GM11168 (cell line): ENCODE measurements around the gene TCEAL3.
"Not testable (repeated sequence)": the region's sequence is repeated elsewhere in the genome, so short reads cannot be mapped to it uniquely, and the experiment has no call there.

ENCODE experiments used
- in situ Hi-C: fragments of 300-500 bp; cut with MboI; formaldehyde crosslinking; loops from one replicate; pipeline ENCODE4 v1.12.0; 2022; ENCODE audit warnings: low sequenced_read_pairs; ENCODE audit not compliant: unreplicated experiment

TCEAL3 gene, protein sequence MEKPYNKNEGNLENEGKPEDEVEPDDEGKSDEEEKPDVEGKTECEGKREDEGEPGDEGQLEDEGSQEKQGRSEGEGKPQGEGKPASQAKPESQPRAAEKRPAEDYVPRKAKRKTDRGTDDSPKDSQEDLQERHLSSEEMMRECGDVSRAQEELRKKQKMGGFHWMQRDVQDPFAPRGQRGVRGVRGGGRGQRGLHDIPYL

DNA sequence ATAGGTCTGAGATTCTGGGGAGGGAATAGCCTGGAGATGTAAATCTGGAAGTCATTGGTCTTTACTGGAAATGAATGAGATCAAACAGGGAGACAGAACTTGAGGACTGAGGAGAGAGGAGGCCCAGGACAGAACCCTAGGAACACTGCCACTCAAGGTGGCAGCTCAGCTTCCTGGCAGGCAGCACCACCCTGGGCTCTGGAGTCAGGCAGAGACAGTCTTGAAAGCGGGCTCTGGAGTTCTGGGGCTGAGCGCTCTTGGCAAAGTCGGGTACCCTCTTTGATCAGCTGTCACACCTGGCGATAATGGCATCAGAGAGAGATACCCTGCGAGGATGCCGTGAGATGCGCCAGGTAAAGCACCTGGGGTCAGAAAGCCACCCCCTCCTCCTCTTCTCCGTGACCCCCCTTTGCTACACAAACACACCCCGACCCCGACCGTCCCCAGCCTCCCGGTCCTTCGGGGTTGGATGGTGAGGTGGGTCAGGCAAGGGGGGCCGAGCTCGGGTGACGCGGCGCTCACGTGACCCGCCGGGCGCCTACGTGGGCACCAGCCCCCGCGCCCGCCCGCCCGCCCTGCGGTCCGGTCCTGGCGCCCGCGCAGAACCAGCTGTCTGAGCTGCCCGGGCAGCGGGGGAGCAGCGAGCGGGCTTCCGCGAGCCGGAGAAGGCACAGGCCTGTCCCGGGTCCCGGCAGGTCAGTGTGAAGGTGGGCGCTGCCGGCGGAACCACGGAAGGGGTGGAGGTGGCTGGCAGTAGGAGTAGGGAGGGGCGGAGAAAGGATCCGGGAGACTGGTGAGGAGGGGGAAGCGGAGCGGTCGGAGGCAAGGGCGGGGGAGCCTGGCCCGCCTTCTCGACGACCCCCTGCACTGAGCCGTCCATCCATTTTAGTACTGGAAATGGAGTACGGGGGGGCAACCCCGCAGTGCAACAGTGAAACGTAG is at the start of gene TCEAL3:
TCEAL3 (plus strand) TSS at position 600 of the 942 bp plus-strand sequence. CDS start 1,102 bp downstream, outside the sequence.
- in situ Hi-C loops, result no loop called here

DNA sequence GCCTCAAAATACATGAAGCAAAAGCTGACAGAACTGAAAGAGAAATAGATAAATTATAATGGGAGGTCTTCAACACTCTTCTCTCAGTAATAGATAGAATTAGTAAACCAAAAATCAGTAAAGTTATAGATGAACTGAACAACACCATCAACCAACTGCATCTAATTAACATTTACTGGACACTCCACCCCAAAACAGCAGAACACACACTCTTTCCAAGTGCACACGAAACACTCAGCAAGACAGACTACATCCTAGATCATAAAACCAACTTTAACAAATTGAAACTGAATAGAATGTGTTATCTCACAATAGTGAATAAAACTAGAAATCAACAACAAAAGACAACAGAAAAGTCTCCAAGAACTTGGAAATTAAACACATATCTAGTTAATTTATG is 47.5 kb upstream of the TCEAL3 start:
- in situ Hi-C loops, result no loop called here

DNA sequence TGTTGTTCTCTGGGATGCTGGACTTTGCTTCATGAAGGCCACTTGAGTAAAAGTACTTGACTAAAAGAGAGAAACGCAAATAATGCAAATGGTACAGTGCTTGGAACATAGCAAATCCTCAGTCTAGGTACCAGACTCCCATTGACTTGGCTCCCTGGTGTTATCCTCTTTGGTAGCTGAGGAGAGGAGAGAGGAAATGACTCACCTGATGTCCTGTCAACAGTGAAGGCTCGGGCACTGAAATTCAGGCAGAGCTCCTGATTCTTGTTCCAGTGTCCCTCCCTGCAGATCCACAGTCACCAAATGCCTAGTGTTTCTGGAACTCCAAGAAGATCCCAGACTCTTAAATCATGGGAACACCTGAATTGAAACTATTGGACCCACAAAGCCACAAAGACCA is 45.0 kb upstream of the TCEAL3 start:
- in situ Hi-C loops, result no loop called here

DNA sequence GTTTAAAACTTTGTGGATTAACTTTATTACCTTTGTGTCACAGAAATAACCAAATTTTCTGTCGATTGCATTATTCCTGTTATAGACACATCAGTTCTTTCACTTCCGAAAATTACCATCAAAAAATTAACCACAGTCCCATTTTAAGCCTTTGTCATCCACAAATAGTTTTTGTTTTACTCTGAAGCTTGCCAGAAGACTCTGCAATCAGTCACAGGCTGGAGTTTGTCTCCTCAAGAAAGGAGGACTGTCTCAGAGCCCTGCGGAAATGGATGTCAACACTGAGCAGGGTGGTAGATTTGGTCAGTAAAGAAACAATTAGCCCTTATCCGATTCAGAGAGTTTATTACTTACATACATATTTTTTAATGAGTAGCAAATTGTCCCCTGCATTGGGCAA is 42.6 kb upstream of the TCEAL3 start:
- in situ Hi-C loops, result no loop called here

DNA sequence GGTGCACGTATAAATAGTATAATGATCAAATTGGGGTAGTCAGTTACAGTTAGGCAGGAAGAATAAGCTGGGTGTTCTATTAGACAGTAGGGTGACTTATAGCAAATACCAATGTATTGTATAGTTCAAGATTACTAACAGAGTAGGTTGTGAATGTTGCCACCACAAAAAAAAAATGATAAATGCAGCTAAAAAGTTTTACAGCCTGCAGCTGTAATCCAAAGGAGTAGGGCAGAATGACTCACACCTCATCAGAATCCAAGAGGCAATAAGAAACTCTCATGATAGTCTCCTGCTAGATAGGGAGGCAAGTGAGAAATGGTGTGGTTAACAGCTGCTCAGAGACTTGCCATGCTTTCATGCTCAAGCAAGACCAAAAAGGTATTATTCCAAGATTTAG is 42.0 kb upstream of the TCEAL3 start:
- in situ Hi-C loops, result no loop called here

DNA sequence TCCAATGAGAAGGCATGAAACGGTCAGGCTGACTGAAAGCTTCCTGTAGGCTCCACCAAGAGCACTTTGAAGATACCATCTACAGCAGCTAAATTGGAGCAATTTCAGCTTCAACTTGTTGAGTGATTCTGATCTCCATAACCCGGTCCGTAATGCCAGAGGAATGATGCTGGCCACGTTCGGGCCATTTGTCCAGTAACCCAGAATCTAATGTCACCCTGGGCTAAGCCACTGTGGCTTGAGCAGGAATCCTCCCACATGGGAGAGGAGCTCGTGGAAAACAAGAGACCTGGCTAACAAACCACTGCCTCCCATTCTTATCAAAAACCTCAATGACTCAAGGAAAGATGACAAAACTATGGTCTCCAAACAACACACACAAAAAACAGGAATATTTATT is 36.6 kb upstream of the TCEAL3 start:
- in situ Hi-C loops, result no loop called here

DNA sequence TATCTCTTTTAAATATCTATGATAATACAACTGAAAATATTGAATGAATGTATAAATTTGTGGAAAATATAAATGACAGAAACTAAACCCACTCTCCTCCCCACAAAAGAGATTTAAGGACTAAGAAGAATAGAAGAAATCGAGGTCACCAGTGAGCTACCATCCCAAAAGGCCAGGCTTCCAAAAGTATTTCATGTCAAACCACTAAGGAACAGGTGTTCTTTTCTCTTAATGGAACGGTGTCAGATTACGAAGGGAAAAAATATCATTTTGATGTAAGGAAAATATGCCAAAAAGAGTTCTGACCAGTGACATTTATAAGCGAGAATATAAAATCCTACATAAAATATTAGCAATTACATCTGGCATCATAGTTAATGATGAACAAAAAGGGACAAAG is 36.0 kb upstream of the TCEAL3 start:
- in situ Hi-C loops, result no loop called here

DNA sequence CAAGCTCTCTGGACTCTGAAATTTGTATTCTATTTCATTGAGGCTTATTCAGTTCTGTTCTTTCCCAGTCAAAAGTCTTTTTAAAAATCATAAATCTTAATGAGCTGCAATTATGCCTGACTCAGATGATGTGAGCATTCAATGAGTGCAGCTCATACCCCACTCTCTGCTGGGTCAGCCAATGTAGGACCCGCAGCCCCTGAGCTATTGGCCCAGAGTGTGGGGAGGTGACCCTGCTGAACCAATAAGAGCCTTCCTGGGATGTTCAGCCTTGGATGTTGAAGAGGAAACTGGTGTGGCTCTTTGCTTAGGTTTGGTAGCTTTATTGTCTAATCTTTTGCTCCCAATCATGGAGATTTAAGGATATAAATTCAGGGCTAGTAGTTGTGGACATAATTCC is 34.6 kb upstream of the TCEAL3 start:
- in situ Hi-C loops, result no loop called here

DNA sequence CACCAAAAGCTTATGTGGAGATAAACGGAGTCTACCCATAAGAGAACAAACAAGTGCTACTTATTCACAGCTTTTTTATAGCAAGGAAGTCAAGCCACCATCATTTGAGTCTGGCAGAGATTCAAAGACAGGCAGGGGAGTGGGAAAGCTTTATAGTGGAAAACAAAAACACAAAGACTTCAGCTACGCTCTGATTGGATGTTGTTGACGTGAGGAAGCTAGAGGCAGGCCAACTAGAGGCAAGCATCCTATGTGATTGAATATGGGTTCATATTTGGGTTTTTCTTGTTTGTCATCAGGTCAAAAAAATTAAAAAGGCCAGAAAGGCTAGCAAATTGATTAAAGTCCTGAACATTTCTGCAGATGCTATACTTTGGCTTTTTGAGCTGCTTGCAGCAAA is 23.2 kb upstream of the TCEAL3 start:
- in situ Hi-C loops, result no loop called here

DNA sequence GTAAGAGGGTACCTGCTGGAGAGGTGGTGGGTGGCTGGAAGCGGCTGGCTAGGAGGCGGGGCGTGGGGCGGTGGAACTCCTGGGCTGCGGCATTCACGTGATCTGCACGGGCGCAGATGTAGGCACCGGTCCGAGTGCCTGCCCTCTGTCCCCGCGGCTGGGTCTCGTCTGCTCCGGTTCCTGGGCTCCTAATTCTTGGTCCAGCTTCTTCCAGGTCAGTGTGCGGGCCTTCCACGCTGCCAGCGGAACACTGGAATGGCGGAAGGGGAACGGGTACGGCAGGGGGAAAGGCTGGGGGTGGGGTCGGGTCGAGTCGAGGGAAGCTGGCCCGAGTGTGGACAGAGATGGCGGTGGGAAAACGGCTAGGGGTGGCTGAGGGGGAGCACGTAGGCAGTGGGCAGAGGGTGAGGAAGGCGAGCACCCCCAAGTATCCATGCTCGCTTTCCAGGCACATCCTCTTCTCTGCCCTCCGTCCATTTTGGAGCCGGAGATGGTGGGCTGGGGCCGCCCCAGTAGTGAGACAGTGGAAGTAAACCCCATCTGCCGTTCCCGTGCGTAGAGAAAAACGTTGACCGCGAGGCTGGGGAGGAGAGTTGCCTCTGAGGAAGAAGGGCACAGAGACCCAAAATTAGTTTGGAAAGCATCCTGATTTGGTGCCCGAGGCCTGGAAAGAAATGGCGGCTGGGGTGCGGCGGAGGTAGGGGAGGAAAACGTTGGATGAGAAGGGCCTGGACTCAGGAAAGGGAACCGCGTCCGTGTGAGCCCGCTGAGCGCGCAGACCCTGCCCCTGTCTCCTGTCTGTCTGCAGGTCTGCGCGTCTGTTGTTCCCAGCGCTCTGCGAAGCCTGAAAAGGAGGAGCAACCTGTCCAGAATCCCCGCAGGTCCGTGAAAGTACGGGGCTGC is 22.1 kb upstream of the TCEAL3 start, which contains the start of gene TCEAL4:
TCEAL4 (plus strand) TSS at position 105 of the 903 bp plus-strand sequence. CDS start 1,161 bp downstream, outside the sequence.
- in situ Hi-C loops, result no loop called here

DNA sequence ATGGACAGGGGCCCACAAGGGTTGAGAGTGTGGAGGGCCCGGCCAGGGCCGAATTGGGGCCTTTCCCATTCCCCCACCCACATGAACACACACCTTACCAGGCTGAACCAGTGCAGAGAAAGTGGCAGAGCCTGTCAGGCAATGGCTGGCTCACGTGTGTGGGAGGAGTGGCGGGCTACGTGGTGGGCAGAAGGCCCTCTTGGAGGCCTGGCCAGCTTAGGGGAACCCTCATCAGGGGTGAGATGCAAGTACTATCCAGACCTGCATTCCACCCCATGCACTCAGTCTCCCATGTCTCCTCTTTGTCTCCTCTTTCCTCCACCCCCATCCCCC is 21.5 kb upstream of the TCEAL3 start:
- in situ Hi-C loops, result no loop called here

DNA sequence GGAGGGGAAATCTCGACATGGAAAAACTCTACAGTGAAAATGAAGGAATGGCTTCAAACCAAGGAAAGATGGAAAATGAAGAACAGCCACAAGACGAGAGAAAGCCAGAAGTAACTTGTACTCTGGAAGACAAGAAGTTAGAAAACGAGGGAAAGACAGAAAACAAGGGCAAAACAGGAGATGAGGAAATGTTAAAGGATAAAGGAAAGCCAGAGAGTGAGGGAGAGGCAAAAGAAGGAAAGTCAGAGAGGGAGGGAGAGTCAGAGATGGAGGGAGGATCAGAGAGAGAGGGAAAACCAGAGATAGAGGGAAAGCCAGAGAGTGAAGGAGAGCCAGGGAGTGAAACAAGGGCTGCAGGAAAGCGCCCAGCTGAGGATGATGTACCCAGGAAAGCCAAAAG is 21.1 kb upstream of the TCEAL3 start:
- in situ Hi-C loops, result no loop called here

DNA sequence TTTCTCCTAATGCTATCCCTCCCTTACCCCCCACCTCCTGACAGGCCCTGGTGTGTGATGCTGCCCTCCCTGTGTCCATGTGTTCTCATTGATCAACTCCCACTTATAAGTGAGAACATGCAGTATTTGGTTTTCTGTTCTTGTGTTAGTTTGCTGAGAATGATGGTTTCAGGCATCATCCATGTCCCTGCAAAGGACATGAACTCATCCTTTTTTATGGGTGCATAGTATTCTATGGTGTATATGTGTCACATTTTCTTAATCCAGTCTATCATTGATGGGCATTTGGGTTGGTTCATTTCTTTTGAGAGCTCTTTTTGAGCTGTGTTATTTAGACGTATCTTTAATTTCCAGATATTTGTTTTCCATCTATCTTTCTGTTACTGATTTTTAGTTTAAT is 15.5 kb upstream of the TCEAL3 start:
- in situ Hi-C loops, result not testable (repeated sequence)

DNA sequence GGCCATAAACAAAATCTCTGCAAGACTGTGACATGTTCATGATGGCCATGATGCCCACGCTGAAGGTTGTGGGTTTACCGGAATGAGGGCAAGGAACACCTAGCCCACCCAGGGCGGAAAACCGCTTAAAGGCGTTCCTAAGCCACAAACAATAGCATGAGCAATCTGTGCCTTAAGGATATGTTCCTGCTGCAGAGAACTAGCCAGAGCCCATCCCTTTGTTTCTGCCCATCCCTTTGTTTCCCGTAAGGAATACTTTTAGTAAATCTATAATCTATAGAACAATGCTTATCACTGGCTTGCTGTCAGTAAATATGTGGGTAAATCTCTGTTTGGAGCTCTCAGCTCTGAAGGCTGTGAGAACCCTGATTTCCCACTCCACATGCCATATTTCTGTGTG is 12.6 kb upstream of the TCEAL3 start:
- in situ Hi-C loops, result not testable (repeated sequence)

DNA sequence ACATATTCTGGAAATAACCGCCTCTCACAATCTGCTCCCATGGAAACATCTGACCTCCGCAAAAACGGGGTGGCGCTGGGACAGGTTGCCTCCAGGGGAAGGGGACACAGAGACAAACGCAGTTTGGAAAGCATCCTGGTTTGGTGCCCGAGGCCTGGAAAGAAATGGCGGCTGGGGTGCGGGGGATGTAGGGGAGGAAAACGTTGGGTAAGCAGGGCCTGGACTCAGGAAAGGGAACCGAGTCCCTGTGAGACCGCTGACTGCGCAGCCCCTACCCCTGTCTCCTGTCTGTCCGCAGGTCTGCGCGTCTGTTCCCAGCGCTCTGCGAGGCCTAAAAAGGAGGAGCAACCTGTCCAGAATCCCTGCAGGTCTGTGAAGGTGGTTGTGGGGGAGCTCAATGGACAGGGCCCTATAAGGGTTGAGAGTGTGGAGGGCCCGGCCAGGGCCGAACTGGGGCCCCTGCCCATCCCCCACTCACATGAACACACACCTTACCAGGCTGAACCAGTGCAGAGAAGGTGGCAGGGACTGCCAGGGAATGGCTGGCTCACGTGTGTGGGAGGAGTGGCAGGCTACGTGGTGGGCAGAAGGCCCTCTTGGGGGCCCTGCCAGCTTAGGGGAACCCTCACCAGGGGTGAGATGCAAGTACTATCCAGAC is 672 bp downstream of the TCEAL3 start:
- in situ Hi-C loops, result no loop called here

DNA sequence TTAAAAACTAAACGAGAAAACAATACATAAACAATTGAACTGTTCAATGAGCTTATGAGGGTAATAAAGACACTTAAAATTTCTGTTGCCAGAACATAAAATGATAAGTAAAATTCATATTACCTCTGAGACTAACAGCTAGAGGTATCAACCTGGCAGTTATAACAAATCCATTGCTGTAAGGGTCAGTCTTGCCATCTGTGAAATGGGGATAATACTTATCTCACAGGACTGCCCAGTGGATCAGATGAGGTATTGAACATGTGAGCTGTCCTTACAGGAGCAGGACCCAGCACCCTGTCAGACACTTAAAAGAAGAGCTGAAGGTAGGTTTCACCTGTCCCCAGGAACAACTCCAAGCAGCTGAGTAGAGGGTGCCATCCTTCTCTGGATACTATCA is 2.5 kb downstream of the TCEAL3 start:
- in situ Hi-C loops, result no loop called here

DNA sequence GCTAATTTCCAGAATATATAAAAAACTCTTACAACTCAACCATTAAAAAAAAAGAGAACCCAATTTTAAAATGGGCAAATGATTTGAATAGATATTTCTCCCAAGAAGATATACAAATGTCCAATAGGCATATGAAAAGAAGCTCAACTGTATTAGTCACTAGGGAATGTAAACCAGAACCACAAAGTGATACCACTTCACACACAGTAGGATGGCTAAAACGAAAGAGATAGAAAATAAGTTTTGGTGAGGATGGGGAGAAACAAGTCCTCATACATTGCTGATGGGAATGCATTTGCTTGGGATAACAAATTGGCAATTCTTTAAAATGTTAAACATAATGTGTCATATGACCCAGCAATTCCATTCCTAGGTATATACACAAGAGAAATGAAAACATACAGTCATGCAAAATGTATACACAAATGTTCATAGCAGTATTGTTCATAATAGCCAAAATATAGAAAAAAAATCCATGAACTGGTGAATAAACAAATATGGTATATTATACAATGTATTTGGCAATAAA is 5.7 kb downstream of the TCEAL3 start:
- in situ Hi-C loops, result no loop called here

DNA sequence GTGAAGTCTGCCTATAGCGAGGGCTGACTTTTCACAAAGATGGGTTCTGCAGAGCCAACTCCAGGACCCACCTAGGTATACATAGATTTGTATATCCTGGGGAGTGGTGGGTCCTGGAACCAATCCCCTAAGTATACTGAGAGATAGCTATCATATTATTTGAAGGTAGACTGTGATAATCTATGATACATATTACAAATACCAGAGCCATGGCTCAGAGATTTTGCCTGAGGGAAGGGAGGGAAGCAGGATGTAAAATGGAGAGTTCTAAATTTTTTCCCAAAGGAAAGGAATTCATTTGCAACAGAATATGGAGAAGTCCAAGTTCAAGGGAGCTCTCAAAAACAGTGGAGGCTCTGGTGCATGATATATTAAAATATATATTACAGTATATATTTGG is 7.2 kb downstream of the TCEAL3 start:
- in situ Hi-C loops, result no loop called here

DNA sequence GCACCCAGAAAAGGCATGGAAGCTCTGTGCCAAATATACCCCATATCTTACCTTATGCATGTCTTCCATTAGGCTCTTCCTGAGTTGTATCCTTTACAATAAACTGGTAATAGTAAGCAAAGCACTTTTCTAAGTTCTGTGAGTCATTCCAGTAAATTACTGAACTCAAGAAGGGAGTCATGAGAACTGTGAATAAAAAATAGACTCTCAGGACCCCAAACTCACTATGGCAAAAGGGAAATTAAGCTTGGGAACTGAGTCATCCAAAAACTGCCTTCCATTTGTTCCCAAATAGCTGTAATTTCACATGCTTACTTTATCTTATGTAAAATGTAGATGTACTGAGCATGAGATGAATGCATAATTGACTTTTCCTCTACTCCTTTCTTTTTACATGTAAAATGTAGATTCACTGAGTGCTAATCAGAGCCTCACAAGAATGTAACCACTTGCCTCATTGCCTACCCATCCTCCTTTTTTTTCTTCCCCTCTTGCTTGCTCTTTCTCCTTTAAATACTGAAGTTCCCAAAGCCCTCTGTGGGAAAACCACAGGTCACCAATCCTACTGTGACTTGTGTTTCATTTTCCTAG is 8.1 kb downstream of the TCEAL3 start:
- in situ Hi-C loops, result no loop called here
